Measurements from ENCODE around the gene STAT2. TPM values are rescaled to one million over a fixed set of nuclear protein-coding genes. Genes with fewer than 3 reads are reported as not detected.

Gene STAT2
- total and polyA plus RNA-seq, 2 of the 13 experiments (the other 11 are each of a cell fraction or from before 2014, with no cell fraction given): 43.5 to 84.6 TPM

- TF ChIP-seq, protein P1, sequence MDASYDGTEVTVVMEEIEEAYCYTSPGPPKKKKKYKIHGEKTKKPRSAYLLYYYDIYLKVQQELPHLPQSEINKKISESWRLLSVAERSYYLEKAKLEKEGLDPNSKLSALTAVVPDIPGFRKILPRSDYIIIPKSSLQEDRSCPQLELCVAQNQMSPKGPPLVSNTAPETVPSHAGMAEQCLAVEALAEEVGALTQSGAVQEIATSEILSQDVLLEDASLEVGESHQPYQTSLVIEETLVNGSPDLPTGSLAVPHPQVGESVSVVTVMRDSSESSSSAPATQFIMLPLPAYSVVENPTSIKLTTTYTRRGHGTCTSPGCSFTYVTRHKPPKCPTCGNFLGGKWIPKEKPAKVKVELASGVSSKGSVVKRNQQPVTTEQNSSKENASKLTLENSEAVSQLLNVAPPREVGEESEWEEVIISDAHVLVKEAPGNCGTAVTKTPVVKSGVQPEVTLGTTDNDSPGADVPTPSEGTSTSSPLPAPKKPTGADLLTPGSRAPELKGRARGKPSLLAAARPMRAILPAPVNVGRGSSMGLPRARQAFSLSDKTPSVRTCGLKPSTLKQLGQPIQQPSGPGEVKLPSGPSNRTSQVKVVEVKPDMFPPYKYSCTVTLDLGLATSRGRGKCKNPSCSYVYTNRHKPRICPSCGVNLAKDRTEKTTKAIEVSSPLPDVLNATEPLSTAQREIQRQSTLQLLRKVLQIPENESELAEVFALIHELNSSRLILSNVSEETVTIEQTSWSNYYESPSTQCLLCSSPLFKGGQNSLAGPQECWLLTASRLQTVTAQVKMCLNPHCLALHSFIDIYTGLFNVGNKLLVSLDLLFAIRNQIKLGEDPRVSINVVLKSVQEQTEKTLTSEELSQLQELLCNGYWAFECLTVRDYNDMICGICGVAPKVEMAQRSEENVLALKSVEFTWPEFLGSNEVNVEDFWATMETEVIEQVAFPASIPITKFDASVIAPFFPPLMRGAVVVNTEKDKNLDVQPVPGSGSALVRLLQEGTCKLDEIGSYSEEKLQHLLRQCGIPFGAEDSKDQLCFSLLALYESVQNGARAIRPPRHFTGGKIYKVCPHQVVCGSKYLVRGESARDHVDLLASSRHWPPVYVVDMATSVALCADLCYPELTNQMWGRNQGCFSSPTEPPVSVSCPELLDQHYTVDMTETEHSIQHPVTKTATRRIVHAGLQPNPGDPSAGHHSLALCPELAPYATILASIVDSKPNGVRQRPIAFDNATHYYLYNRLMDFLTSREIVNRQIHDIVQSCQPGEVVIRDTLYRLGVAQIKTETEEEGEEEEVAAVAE (CRISPR knock-in tag; IDR thresholded peaks at IDR 0.05; ENCODE audit: borderline replicate concordance): no peak
- TF ChIP-seq ZNF33B (CRISPR knock-in tag; IDR thresholded peaks at IDR 0.05) (no peak), ZNF264 (CRISPR knock-in tag; IDR thresholded peaks at IDR 0.05) (no peak), ZNF598 (CRISPR knock-in tag; IDR thresholded peaks at IDR 0.05; ENCODE audit: borderline replicate concordance) (no peak)
- TF ChIP-seq, protein P2, sequence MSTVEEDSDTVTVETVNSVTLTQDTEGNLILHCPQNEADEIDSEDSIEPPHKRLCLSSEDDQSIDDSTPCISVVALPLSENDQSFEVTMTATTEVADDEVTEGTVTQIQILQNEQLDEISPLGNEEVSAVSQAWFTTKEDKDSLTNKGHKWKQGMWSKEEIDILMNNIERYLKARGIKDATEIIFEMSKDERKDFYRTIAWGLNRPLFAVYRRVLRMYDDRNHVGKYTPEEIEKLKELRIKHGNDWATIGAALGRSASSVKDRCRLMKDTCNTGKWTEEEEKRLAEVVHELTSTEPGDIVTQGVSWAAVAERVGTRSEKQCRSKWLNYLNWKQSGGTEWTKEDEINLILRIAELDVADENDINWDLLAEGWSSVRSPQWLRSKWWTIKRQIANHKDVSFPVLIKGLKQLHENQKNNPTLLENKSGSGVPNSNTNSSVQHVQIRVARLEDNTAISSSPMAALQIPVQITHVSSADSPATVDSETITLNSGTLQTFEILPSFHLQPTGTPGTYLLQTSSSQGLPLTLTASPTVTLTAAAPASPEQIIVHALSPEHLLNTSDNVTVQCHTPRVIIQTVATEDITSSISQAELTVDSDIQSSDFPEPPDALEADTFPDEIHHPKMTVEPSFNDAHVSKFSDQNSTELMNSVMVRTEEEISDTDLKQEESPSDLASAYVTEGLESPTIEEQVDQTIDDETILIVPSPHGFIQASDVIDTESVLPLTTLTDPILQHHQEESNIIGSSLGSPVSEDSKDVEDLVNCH (CRISPR knock-in tag; IDR thresholded peaks at IDR 0.05): no peak
- TF ChIP-seq, protein P3, sequence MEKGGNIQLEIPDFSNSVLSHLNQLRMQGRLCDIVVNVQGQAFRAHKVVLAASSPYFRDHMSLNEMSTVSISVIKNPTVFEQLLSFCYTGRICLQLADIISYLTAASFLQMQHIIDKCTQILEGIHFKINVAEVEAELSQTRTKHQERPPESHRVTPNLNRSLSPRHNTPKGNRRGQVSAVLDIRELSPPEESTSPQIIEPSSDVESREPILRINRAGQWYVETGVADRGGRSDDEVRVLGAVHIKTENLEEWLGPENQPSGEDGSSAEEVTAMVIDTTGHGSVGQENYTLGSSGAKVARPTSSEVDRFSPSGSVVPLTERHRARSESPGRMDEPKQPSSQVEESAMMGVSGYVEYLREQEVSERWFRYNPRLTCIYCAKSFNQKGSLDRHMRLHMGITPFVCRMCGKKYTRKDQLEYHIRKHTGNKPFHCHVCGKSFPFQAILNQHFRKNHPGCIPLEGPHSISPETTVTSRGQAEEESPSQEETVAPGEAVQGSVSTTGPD (CRISPR knock-in tag; IDR thresholded peaks at IDR 0.05): no peak
Observed at GRCh38 chr12:56326533-56326932, 33.4 kb downstream of the STAT2 start (continued).
